SK-N-SH (cell line): ENCODE results near the gene FAM131B.

Experiments
- POLR2AphosphoS5 ChIP-seq: IDR thresholded peaks from 2 replicates; pipeline ENCODE4 v1.6.1; 2012; ENCODE audit warnings: low read depth, low read length
- SIN3A ChIP-seq: IDR thresholded peaks from 2 replicates; pipeline ENCODE4 v1.6.1; 2012; ENCODE audit warnings: low read depth, mild to moderate bottlenecking, low read length, moderate library complexity, borderline replicate concordance
- TAF1 ChIP-seq: IDR thresholded peaks from 2 replicates; pipeline ENCODE4 v1.6.1; 2012; ENCODE audit warnings: low read depth, mild to moderate bottlenecking, low read length, moderate library complexity, borderline replicate concordance
- TEAD4 ChIP-seq: IDR thresholded peaks from 2 replicates; pipeline ENCODE4 v1.4.0; 2012; ENCODE audit warnings: mild to moderate bottlenecking, borderline replicate concordance; ENCODE audit not compliant: insufficient read depth
- TF ChIP-seq, protein P1 (sequence below): IDR thresholded peaks from 2 replicates; pipeline ENCODE4 v1.6.1; 2012; ENCODE audit warnings: mild to moderate bottlenecking, low read depth, low read length, moderate library complexity

DNA sequence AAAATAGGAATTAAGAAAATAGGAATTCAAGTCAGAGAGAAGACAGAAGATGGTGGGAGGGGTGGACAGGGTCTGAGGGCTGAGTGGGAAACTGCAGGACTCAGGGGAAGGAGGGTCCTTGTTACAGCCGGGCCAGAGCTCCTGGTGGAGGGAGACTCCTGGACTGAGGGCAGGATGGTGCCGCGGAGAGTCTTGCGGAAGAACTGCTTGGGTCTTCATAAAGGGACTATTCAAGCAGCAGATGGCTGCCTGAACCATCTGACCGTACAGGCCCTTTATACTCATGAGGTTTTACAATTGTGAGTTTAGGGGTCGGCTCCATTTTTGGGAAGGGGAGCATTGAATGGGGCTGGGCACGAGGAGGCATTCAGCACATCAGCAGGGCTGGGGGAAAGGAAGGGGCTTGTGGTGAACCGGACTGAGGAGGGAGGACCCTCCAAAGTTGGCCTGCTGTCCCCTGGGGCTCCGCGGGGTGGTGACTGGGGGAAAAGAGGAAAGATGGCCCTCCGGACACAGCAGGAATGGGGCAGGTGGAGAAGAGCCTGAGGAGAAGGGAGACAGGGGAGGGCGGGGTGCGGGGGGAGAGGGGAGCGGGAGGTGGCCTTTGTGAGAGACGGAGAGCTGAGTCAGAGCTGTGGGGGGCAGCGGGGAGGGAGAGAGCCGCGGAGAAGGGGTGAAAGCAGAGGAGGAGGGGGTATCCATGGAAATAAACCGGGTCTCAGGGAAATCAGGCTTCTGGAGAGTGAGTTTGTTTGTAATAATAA is 1.5 kb downstream of the FAM131B start:
- TF ChIP-seq, protein P1, sequence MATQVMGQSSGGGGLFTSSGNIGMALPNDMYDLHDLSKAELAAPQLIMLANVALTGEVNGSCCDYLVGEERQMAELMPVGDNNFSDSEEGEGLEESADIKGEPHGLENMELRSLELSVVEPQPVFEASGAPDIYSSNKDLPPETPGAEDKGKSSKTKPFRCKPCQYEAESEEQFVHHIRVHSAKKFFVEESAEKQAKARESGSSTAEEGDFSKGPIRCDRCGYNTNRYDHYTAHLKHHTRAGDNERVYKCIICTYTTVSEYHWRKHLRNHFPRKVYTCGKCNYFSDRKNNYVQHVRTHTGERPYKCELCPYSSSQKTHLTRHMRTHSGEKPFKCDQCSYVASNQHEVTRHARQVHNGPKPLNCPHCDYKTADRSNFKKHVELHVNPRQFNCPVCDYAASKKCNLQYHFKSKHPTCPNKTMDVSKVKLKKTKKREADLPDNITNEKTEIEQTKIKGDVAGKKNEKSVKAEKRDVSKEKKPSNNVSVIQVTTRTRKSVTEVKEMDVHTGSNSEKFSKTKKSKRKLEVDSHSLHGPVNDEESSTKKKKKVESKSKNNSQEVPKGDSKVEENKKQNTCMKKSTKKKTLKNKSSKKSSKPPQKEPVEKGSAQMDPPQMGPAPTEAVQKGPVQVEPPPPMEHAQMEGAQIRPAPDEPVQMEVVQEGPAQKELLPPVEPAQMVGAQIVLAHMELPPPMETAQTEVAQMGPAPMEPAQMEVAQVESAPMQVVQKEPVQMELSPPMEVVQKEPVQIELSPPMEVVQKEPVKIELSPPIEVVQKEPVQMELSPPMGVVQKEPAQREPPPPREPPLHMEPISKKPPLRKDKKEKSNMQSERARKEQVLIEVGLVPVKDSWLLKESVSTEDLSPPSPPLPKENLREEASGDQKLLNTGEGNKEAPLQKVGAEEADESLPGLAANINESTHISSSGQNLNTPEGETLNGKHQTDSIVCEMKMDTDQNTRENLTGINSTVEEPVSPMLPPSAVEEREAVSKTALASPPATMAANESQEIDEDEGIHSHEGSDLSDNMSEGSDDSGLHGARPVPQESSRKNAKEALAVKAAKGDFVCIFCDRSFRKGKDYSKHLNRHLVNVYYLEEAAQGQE = no peak
- no peak for TF ChIP-seq POLR2AphosphoS5
- no peak for TF ChIP-seq SIN3A
- no peak for TF ChIP-seq TEAD4
- TF ChIP-seq TAF1 = no peak
